Peyer's patch (tissue), 4 donors: ENCODE data around the gene MCF2L2. TPM values are rescaled to one million over a fixed set of nuclear protein-coding genes. Genes with fewer than 3 reads are reported as not detected.

Experiments used
- DNase-seq, 3 donors: peaks; one replicate each; pipeline ENCODE4 v3.0.0-alpha.2; 2017 to 2019
- H3K27ac ChIP-seq, 4 donors: fragments of 200-600 bp; sonication (generic); one replicate each; pipeline ENCODE4 v1.5.1; 2016 to 2019
- H3K27me3 ChIP-seq, 2 donors: fragments of 200-600 bp; sonication (generic); one replicate each; pipeline ENCODE4 v1.5.1; 2019
- H3K36me3 ChIP-seq, 3 donors: fragments of 200-600 bp; sonication (generic); one replicate each; pipeline ENCODE4 v1.5.1; 2016 to 2019
- H3K4me1 ChIP-seq, 4 donors: fragments of 200-600 bp; sonication (generic); one replicate each; pipeline ENCODE4 v1.5.1; 2016 to 2019
- H3K4me3 ChIP-seq, 4 donors: fragments of 200-600 bp; sonication (generic); 1 replicate in 3 of 4; 2 replicates in 1 of 4; pipeline ENCODE4 v1.5.1; 2016 to 2019; ENCODE audit warnings: mild to moderate bottlenecking in 1 of 4
- H3K9me3 ChIP-seq, 4 donors: fragments of 200-600 bp; sonication (generic); one replicate each; pipeline ENCODE4 v1.5.1; 2016 to 2019; ENCODE audit warnings: mild to moderate bottlenecking in 1 of 4
- POLR2A ChIP-seq, 2 donors: fragments of 450-650 bp; IDR thresholded peaks; one replicate each; pipeline ENCODE4 v1.5.1; 2017; ENCODE audit warnings: antibody characterized with exemption in 2 of 2, mild to moderate bottlenecking in 2 of 2, moderate library complexity in 2 of 2
- total RNA-seq, 4 donors: library from RNA; depleted of rRNA; stranded (reverse); fragments of >200 nt; gene quantifications; one replicate each; pipeline ENCODE4 v1.1.0, GENCODE V29; 2016
- TF ChIP-seq, protein P1 (sequence below), 6 experiments: fragments of 450-650 bp in 4 of 6; fragments of 200-600 bp in 2 of 6; sonication (generic) in 1 of 6; IDR thresholded peaks; one replicate each; pipeline ENCODE4 v1.5.1; 2017 to 2019; ENCODE audit warnings: antibody characterized with exemption in 6 of 6, mild to moderate bottlenecking in 3 of 6, moderate library complexity in 1 of 6

MCF2L2 gene
- total RNA-seq, 4 donors from 2014 or later, result 0.67 to 12.4 (median 1.1) TPM

DNA sequence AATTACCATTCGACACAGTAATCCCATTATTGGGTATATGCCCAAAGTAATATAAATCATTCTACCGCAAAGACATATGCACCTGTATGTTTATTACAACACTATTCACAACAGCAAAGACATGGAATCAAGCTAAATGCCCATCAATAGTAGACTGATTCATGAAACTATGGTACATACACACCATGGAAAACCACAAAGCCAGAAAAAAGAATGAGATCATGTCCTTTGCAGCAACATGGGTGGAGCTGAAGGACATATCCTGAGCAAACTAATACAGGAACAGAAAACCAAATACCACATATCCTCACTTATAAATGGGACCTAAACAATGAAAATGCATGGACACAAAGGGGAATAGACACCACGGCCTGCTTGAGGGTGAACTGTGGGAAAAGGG is 11.1 kb upstream of the MCF2L2 start:
- no peaks in the 10 kb centered on the region for H3K36me3 ChIP-seq
- no peak overlapping the region for H3K27ac ChIP-seq
- no peak for TF ChIP-seq POLR2A (IDR thresholded peaks at IDR 0.05)
- TF ChIP-seq, protein P1, sequence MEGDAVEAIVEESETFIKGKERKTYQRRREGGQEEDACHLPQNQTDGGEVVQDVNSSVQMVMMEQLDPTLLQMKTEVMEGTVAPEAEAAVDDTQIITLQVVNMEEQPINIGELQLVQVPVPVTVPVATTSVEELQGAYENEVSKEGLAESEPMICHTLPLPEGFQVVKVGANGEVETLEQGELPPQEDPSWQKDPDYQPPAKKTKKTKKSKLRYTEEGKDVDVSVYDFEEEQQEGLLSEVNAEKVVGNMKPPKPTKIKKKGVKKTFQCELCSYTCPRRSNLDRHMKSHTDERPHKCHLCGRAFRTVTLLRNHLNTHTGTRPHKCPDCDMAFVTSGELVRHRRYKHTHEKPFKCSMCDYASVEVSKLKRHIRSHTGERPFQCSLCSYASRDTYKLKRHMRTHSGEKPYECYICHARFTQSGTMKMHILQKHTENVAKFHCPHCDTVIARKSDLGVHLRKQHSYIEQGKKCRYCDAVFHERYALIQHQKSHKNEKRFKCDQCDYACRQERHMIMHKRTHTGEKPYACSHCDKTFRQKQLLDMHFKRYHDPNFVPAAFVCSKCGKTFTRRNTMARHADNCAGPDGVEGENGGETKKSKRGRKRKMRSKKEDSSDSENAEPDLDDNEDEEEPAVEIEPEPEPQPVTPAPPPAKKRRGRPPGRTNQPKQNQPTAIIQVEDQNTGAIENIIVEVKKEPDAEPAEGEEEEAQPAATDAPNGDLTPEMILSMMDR (IDR thresholded peaks at IDR 0.05), result no peak
- no peak overlapping the region for H3K4me3 ChIP-seq
- no peaks in the 10 kb centered on the region for H3K4me1 ChIP-seq
- no peaks in the 10 kb centered on the region for H3K27me3 ChIP-seq
- H3K9me3 ChIP-seq, result peaks cover 0 to 5% (median 0%) of the 10 kb centered on the region in 4 donors
- DNase-seq, result no peak

GRCh38 chr3:183438735-183439134 is 10.3 kb upstream of the MCF2L2 start:
- Histone ChIP-seq H3K27ac (no peak overlapping the region), H3K4me1 (no peaks in the 10 kb centered on the region), H3K27me3 (no peaks in the 10 kb centered on the region), H3K4me3 (no peak overlapping the region), H3K36me3 (no peaks in the 10 kb centered on the region), H3K9me3 (peaks cover 0 to 3% (median 0%) of the 10 kb centered on the region in 4 donors)
- TF ChIP-seq, protein P1 (IDR thresholded peaks at IDR 0.05), result no peak
- TF ChIP-seq POLR2A (IDR thresholded peaks at IDR 0.05), result no peak
- peak in 2 of 3 donors; percentile 51 to 53 for DNase-seq

GRCh38 chr3:183437666-183438564 is 9.5 kb upstream of the MCF2L2 start:
- Histone ChIP-seq H3K9me3 (no peaks in the 10 kb centered on the region), H3K36me3 (no peaks in the 10 kb centered on the region), H3K4me3 (no peak overlapping the region), H3K27ac (no peak overlapping the region), H3K4me1 (no peaks in the 10 kb centered on the region), H3K27me3 (no peaks in the 10 kb centered on the region)
- TF ChIP-seq, protein P1 (IDR thresholded peaks at IDR 0.05), result no peak
- TF ChIP-seq POLR2A (IDR thresholded peaks at IDR 0.05), result no peak
- DNase-seq, result no peak

GRCh38 chr3:183437061-183437460 is 8.6 kb upstream of the MCF2L2 start:
- H3K4me1 ChIP-seq, result no peaks in the 10 kb centered on the region
- H3K4me3 ChIP-seq, result no peak overlapping the region
- DNase-seq, result no peak
- no peak overlapping the region for H3K27ac ChIP-seq
- TF ChIP-seq, protein P1 (IDR thresholded peaks at IDR 0.05), result no peak
- no peak for TF ChIP-seq POLR2A (IDR thresholded peaks at IDR 0.05)
- no peaks in the 10 kb centered on the region for H3K9me3 ChIP-seq
- no peaks in the 10 kb centered on the region for H3K27me3 ChIP-seq
- no peaks in the 10 kb centered on the region for H3K36me3 ChIP-seq

GRCh38 chr3:183435661-183436060 is 7.2 kb upstream of the MCF2L2 start:
- no peaks in the 10 kb centered on the region for H3K4me1 ChIP-seq
- TF ChIP-seq, protein P1 (IDR thresholded peaks at IDR 0.05), result no peak
- no peak for TF ChIP-seq POLR2A (IDR thresholded peaks at IDR 0.05)
- H3K36me3 ChIP-seq, result no peaks in the 10 kb centered on the region
- H3K4me3 ChIP-seq, result no peak overlapping the region
- H3K27me3 ChIP-seq, result no peaks in the 10 kb centered on the region
- no peak for DNase-seq
- no peak overlapping the region for H3K27ac ChIP-seq
- H3K9me3 ChIP-seq, result no peaks in the 10 kb centered on the region
